HCT116 (cell line): ENCODE measurements around the gene ITGA7. TPM values are rescaled to one million over a fixed set of nuclear protein-coding genes. Genes with fewer than 3 reads are reported as not detected.

Experiments
- ATAC-seq: fragments of 200-7000 bp; cut with Tn5 transposase; 2 replicates; pipeline ENCODE4 v1.9.1; 2020; ENCODE audit warnings: mild to moderate bottlenecking, moderate library complexity
- BruUV-seq: library from RNA; stranded (reverse); fragments of 400-500 nt; replicated peaks from 2 replicates; lab custom pipeline; 2021; lab: Mats Ljungman, UMichigan
- CTCF ChIA-PET: fragments of 300-600 bp; sonication (Branson Sonifier 250); formaldehyde crosslinking; loops from one replicate; lab custom pipeline; 2021; ENCODE audit warnings: antibody characterized with exemption; lab: Charles Lee
- POLR2A ChIA-PET: fragments of 300-600, 350-600 bp; sonication (Branson Sonifier 250); formaldehyde crosslinking; loops from one replicate; lab custom pipeline; 2021; ENCODE audit warnings: antibody characterized with exemption; lab: Charles Lee
- RAD21 ChIA-PET, 2 experiments: fragments of 300-600 bp; sonication (Branson Sonifier 250); formaldehyde crosslinking; loops; one replicate each; lab custom pipeline; 2023; ENCODE audit warnings: low total read pairs in 2 of 2; ENCODE audit not compliant: uncharacterized antibody in 2 of 2, unreplicated experiment in 2 of 2, low non-redundant PET in 1 of 2; lab: Charles Lee
- DNase-seq: peaks from one replicate; pipeline ENCODE4 v3.0.0-alpha.2; 2010; ENCODE audit warnings: low read depth, low spot score
- H2AFZ ChIP-seq: fragments of 200-600 bp; shearing (Covaris generic), sonication (generic); 2 replicates; pipeline ENCODE4 v1.6.1; 2017; ENCODE audit warnings: low read depth, mixed run types, mixed read lengths, antibody characterized with exemption, low read length; ENCODE audit not compliant: poor library complexity, severe bottlenecking
- H3K27ac ChIP-seq: 2 replicates; pipeline ENCODE4 v1.5.1; 2012; ENCODE audit warnings: low read depth, low read length
- H3K27me3 ChIP-seq: fragments of 200-600 bp; sonication (generic); 2 replicates; pipeline ENCODE4 v1.6.1; 2016; ENCODE audit warnings: mixed run types, low read length, mixed read lengths; ENCODE audit not compliant: insufficient read depth
- H3K36me3 ChIP-seq, 2 experiments: fragments of 200-500 bp in 1 of 2; fragments of 200-600 bp in 1 of 2; sonication (Bioruptor generic) in 1 of 2; sonication (generic) in 1 of 2; 2 replicates each; pipeline versions ENCODE4 v1.5.1 to v1.6.1; 2014 to 2016; ENCODE audit warnings: low read length in 2 of 2, inconsistent platforms in 1 of 2, mixed read lengths in 1 of 2, mixed run types in 1 of 2; ENCODE audit not compliant: insufficient read depth in 2 of 2, control insufficient read depth in 1 of 2
- H3K4me1 ChIP-seq, 2 experiments: fragments of 200-600 bp in 1 of 2; sonication (generic) in 1 of 2; 2 replicates each; pipeline versions ENCODE4 v1.5.1 to v1.6.1; 2012 to 2017; ENCODE audit warnings: low read length in 2 of 2, inconsistent platforms in 1 of 2, mild to moderate bottlenecking in 1 of 2, mixed read lengths in 1 of 2, mixed run types in 1 of 2, moderate library complexity in 1 of 2; ENCODE audit not compliant: insufficient read depth in 2 of 2, control insufficient read depth in 1 of 2
- H3K4me2 ChIP-seq: fragments of 200-600 bp; sonication (generic); 2 replicates; pipeline ENCODE4 v1.6.1; 2017; ENCODE audit warnings: mixed run types, low read length, mixed read lengths
- H3K4me3 ChIP-seq, 2 experiments: fragments of 200-600 bp in 1 of 2; sonication (generic) in 1 of 2; replicated peaks in 1 of 2; 2 replicates each; pipeline ENCODE4 v1.5.1; 2011 to 2016; ENCODE audit warnings: low read length in 2 of 2, control low read depth in 1 of 2, low read depth in 1 of 2, mild to moderate bottlenecking in 1 of 2, mixed read lengths in 1 of 2, mixed run types in 1 of 2
- H3K79me2 ChIP-seq: fragments of 200-600 bp; sonication (generic); 2 replicates; pipeline ENCODE4 v1.6.1; 2017; ENCODE audit warnings: mild to moderate bottlenecking, mixed run types, low read length, moderate library complexity, mixed read lengths; ENCODE audit not compliant: insufficient read depth
- H3K9ac ChIP-seq: fragments of 200-600 bp; sonication (generic); 2 replicates; pipeline ENCODE4 v1.6.1; 2016; ENCODE audit warnings: low read length, mixed read lengths
- H3K9me2 ChIP-seq: fragments of 200-600 bp; sonication (generic), shearing (Covaris generic); 2 replicates; pipeline ENCODE4 v1.6.1; 2017; ENCODE audit warnings: mixed run types, mild to moderate bottlenecking, moderate library complexity; ENCODE audit not compliant: insufficient read depth
- H3K9me3 ChIP-seq, 2 experiments: fragments of 200-500 bp in 1 of 2; fragments of 200-600 bp in 1 of 2; sonication (Bioruptor generic) in 1 of 2; sonication (generic) in 1 of 2; 2 replicates each; pipeline ENCODE4 v1.6.1; 2014 to 2017; ENCODE audit warnings: low read length in 2 of 2, mixed read lengths in 2 of 2, inconsistent platforms in 1 of 2, low read depth in 1 of 2, mild to moderate bottlenecking in 1 of 2, mixed run types in 1 of 2, moderate library complexity in 1 of 2; ENCODE audit not compliant: control insufficient read depth in 1 of 2, insufficient read depth in 1 of 2
- H4K20me1 ChIP-seq: fragments of 200-600 bp; sonication (generic), shearing (Covaris generic); 2 replicates; pipeline ENCODE4 v1.6.1; 2017; ENCODE audit warnings: mixed run types, mild to moderate bottlenecking, moderate library complexity; ENCODE audit not compliant: insufficient read depth
- CBX3 ChIP-seq: IDR thresholded peaks from 2 replicates; pipeline ENCODE4 v1.6.1; 2012; ENCODE audit warnings: low read depth
- EGR1 ChIP-seq: IDR thresholded peaks from 2 replicates; pipeline ENCODE4 v1.6.1; 2012; ENCODE audit warnings: low read depth
- ELF1 ChIP-seq: IDR thresholded peaks from 2 replicates; pipeline ENCODE4 v1.6.1; 2012; ENCODE audit warnings: low read depth, borderline replicate concordance
- EZH2 ChIP-seq: fragments of 200-600 bp; sonication (generic); IDR thresholded peaks from 2 replicates; pipeline ENCODE4 v1.6.1; 2017; ENCODE audit warnings: antibody characterized with exemption, mixed run types
- EZH2phosphoT487 ChIP-seq: fragments of 200-600 bp; IDR thresholded peaks from 2 replicates; pipeline ENCODE4 v1.6.1; 2018; ENCODE audit warnings: antibody characterized with exemption, borderline replicate concordance
- FOSL1 ChIP-seq: IDR thresholded peaks from 2 replicates; pipeline ENCODE4 v1.6.1; 2012; ENCODE audit warnings: low read depth
- POLR2AphosphoS5 ChIP-seq: IDR thresholded peaks from 2 replicates; pipeline ENCODE4 v1.6.1; 2011; ENCODE audit warnings: mild to moderate bottlenecking, low read depth, low read length, moderate library complexity
- REST ChIP-seq: IDR thresholded peaks from 2 replicates; pipeline ENCODE4 v1.6.1; 2012; ENCODE audit warnings: low read depth
- SP1 ChIP-seq: IDR thresholded peaks from 2 replicates; pipeline ENCODE4 v1.6.1; 2012; ENCODE audit warnings: low read depth
- TCF7L2 ChIP-seq: IDR thresholded peaks from 2 replicates; pipeline ENCODE4 v1.7.0; 2011; ENCODE audit warnings: borderline replicate concordance, inconsistent platforms; ENCODE audit not compliant: insufficient read depth, insufficient read length; ENCODE audit errors: extremely low read depth
- intact Hi-C: fragments of 100-400 bp; cut with micrococcal nuclease; formaldehyde crosslinking; loops from 2 replicates; pipeline ENCODE4 v1.10.0; 2022
- total RNA-seq: library from RNA; stranded (reverse); gene quantifications from one replicate; pipeline ENCODE4 v1.2.1, GENCODE V29; 2021; ENCODE audit not compliant: unreplicated experiment

The ITGA7 gene
- total RNA-seq, 1 experiment from 2014 or later = 17.8 TPM

- H3K9ac ChIP-seq = no peak overlapping the region
- no peak for ATAC-seq
- no peaks in the 10 kb centered on the region for H3K9me3 ChIP-seq
- no peak overlapping the region for H2AFZ ChIP-seq
- H3K27me3 ChIP-seq = peaks cover 13% of the 10 kb centered on the region; the same call in 1 of the 2 replicates
- no peaks in the 10 kb centered on the region for H3K79me2 ChIP-seq
- BruUV-seq = no TSS peak
- no peaks in the 10 kb centered on the region for H3K36me3 ChIP-seq
- H3K4me1 ChIP-seq = peaks cover 0 to 17% of the 10 kb centered on the region in 2 experiments; a peak in 2 of 4 replicates
- TF ChIP-seq REST (no peak), CBX3 (no peak), TCF7L2 (no peak), EGR1 (no peak), POLR2AphosphoS5 (no peak), EZH2phosphoT487 (no peak), SP1 (no peak), FOSL1 (no peak), ELF1 (no peak), EZH2 (no peak)
- TF ChIP-seq, all 23 proteins: peak for 0
- Histone ChIP-seq H3K4me3 (no peak overlapping the region), H3K4me2 (no peak overlapping the region), H3K9me2 (no peaks in the 10 kb centered on the region), H4K20me1 (no peaks in the 10 kb centered on the region), H3K27ac (no peak overlapping the region)
- ChIA-PET CTCF (no interaction called here), RAD21 (no interaction called here), POLR2A (no interaction called here)
- intact Hi-C loops = no loop called here
- no peak for DNase-seq
Measured at GRCh38 chr12:55642669-55643068, 65.0 kb downstream of the ITGA7 start.
